NCI-H526 treated with DMSO at 0.1 percent for 48 hours (cell line): ENCODE measurements around the gene DISP2.

Source experiments
- DNase-seq: peaks from one replicate; lab custom pipeline; 2025; lab: John Stamatoyannopoulos, UW

Gene DISP2

GRCh38 chr15:40357723-40358470, at the start of gene DISP2:
DISP2 (plus strand) TSS chr15:40358219; CDS start chr15:40358322, 103 bp downstream.
- peak; percentile 47 for DNase-seq

DNA sequence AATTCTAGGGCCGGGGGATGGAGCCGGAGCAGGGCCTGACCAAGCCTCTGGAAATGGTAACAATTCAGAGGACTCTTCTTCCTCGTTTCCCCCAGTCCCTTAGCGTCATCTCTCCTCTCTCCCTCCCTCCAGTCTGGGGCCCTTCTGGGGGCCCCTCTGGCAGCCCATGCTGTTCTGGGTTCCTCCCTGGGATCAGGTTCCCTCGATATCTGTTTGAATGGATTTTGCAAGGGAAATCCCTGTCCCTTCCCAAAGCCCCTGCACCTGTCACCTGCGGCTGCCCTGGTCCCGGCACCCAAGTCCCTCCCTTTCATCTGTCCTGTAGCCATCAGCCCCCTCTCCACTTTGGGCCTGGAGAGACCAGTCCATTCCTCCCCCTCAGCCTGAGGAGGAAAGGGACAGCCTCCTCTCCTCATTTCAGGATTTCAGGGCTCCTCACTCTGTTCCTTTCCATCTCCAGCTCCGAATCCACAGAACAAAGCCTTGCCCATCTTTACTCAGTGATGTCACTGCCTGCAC, 48.6 kb upstream of the DISP2 start:
- peak; percentile 7 for DNase-seq

DNA sequence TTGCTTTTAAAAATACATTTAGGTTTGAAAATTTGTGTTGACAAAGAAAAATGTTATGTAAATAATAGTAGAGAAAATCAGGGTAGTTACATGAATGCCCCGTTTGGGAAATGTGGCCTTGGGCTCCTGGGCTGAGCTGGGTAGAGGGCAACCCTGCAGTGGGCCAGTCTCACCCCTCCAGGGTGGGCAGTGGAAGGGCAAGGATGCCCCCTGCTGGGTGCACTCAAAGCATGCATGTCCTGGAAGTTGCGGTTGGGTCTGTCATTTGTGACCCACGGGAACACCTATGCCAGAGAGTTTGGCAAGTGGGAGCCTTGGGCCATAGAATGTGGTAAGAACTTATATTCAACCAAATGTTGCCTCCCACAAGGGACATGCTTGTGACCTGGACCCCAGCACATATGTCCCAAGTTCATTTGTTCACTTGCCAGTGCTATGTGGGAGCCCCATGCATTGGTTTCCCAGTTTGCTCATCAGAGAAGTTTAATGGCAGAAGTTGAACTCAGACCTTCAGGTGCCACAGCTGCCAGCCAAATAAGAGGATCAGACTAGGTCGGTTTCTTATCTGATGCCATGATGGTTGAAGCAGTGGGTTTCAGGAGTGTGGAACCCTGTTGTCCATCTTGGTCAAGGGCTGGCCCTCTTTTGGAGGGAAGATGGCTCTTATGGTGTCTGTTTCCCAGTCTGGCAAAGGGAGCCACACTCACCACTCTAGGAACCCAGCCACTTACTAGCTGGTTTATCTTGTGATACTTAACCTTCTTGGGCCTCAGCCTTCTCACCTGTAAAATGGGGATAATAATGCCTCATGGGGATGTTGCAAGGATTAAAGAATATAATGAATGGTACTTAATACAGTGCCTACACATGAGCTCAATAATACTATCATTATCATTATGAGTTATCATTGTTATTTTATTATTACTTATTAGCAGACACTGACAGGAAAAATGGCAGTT, 47.7 kb upstream of the DISP2 start:
- no peak for DNase-seq

- DNase-seq = no peak
Observed at GRCh38 chr15:40310993-40311392, 47.0 kb upstream of the DISP2 start.

DNA sequence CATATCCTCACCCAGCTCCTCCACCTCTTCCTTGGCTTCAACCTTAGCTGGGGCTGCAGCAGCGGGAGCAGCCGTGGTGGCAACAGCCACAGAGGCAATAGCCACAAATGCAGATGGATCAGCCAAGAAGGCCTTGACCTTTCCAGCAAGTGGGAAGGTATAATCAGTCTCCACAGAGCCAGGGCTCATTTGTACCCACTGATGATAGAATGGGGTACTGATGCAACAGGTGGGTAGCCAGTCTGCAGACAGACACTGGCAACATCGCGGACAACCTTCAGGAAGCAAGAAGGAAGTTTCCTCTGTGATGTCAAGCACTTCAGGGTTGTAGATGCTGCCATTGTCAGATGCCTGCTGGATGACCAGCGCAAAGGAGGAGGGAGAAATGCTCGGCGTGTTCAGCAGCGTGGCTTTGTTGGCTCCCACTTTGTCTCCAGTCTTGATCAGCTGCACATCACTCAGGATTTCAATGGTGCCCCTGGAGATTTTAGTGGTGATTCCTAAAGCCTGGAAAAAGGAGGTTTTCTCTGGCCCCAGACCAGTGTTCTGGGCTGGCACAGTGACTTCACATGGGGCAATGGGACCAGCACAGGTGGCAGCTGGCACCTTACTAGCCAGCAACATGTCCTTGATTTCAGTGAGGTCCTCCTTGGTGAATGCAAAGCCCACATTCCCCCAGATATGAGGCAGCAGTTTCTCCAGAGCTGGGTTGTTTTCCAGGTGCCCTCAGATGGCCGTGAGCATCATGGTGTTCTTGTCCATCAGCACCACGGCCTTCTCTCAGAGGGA, 45.5 kb upstream of the DISP2 start:
- no peak for DNase-seq

DNA sequence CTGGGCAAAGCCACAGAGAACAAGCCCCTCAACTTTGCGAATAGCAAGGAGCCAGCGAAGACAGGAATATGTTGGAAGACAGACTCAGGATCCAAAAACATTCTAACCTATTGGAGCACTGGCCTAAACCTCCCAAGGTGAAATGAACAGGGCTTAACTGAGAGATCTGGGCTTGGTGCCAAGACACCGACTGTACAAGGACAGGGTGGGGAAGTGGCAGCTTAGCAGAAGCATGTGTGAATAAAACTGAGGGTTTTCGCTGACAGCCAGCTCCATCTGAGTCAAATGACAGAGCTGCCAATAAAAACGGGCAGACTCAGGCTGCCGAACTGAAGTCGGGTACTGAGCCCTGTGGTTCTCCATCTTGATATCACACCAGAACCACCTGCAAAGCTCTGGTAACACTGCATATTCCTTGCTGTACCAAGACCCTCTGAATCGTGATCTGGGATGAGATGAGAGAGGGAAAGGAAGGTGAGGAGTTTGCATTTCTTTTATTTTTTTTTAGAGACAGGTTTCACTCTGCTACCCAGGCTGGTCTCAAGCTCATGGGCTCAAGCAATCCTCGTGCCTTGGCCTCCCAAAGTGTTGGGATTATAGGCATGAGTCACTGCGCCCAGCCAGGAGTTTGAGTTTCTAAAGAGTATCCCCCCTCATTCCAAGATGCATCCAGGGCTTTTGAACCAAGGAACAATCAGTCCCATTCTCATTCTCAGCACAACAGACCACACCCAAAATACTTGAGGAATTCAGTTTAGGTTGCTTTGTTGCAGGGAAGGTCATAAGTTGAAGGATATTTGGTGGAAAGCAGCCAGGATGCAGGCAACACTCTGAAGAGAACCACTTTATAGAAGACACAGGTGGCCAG, 44.3 kb upstream of the DISP2 start:
- peak; percentile 4 for DNase-seq

GRCh38 chr15:40314723-40315276, 43.2 kb upstream of the DISP2 start:
- no peak for DNase-seq

DNA sequence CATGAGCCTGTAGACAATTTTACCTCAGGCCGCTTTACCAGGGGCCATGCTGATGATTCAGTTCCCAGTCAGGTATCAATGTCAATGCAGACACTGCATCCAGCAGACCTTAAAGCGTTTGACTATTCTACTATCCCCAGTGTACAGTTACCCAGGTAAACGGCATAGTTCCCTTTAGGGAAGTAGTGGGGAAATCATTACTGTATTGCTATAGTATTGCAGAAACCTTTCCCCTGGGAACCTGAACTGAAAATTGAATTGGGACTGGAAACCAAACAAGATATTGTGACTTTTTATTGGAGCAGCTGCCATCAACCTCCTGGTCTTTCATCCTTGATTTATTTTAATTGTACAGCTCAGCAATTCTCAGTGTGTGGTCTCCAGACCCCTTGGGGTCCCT, 41.1 kb upstream of the DISP2 start:
- DNase-seq = no peak

- DNase-seq = no peak
Observed at GRCh38 chr15:40317580-40317979, 40.4 kb upstream of the DISP2 start.

DNA sequence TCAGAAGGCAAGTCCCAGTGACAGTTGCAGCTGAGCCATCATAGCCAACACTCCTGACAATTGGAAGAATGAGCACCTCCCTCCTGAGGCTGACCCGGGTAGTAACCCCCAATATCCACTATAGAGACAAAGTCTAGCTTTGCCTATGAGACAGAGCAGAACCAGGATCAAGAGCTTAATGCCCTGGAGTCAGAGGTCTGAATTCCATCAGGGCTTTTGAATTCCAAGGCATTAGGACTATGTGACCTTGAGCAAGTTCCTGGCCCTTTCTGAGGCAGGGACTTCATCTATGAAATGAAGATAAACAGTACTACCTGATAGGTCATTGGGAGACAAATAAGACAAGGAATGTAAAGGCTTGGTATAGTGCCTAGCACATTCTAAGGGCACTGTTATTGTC, 37.6 kb upstream of the DISP2 start:
- DNase-seq = no peak

GRCh38 chr15:40320931-40321371, 37.1 kb upstream of the DISP2 start:
- DNase-seq = peak; percentile 72

- no peak for DNase-seq
Observed at GRCh38 chr15:40322531-40323238, 35.3 kb upstream of the DISP2 start.

- DNase-seq = peak; percentile 88
Observed at GRCh38 chr15:40323239-40323952, 34.6 kb upstream of the DISP2 start, which contains the start of gene INAFM2. INAFM2 (plus strand) TSS chr15:40323692; CDS start chr15:40324056, 364 bp downstream.

DNA sequence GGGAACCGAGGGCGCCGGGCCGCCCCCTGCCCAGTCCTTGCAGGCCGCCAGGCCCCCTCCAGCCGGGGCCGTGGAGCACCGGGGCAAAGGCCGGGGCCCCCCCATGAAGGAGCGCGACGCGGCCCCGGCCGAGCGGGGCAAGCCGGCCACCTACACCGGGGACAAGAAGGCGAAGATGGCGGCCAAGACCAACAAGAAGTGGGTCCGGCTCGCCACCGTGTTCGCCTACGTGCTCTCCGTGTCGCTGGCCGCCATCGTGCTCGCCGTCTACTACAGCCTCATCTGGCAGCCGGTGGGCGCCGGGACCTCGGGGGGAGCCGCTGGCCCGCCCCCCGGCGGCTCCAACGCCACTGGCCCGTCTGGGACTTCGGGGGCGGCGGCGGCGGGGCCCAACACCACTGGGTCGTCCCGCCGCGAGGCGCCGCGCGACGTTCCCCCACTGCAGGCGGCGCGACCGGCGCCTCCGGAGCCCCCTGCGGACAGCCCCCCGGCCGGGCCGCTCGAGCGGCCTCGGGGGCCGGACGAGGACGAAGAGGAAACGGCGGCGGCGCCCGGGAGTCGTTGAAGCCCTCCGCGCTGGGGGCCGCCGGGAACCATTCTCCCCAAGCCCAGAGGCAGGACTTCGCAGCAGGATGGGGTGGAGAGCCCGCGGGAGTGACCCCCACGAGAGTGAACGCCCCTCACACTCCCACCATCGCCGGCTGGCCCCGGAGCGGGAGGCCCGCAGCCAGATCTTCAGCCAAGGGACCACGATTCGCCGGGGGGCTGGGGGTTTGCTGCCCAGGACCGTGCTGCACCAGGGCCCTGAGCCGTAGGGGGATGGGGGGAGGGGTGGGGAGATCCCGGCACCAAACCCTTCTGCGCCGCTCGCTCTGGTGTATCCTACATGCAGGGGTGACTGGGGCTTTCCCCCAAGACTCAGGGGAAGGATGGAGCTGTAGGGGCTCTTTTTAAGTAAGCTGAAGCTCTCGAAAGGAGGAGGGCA, 33.8 kb upstream of the DISP2 start:
- DNase-seq = no peak

- no peak for DNase-seq
Observed at GRCh38 chr15:40325188-40325587, 32.8 kb upstream of the DISP2 start.

GRCh38 chr15:40325700-40326099, 32.3 kb upstream of the DISP2 start:
- no peak for DNase-seq

GRCh38 chr15:40327457-40327856, 30.6 kb upstream of the DISP2 start:
- no peak for DNase-seq

- no peak for DNase-seq
Observed at GRCh38 chr15:40328176-40328575, 29.8 kb upstream of the DISP2 start.
